Liver (tissue), 9 donors: ENCODE measurements around the gene TTI1. TPM values are rescaled to one million over a fixed set of nuclear protein-coding genes. Genes with fewer than 3 reads are reported as not detected.

Experiments used
- DNase-seq: peaks from one replicate; pipeline ENCODE4 v3.0.0-alpha.2; 2017; ENCODE audit warnings: low spot score
- H3K27ac ChIP-seq, 2 donors: one replicate each; pipeline ENCODE4 v1.7.0; 2013; ENCODE audit warnings: inconsistent platforms in 2 of 2, low read length in 2 of 2, control low read depth in 1 of 2, low read depth in 1 of 2, mild to moderate bottlenecking in 1 of 2
- H3K27me3 ChIP-seq, 4 donors: one replicate each; pipeline versions ENCODE4 v1.6.1 to v1.7.0; 2013; ENCODE audit warnings: low read length in 3 of 4, inconsistent platforms in 1 of 4, mild to moderate bottlenecking in 1 of 4, moderate library complexity in 1 of 4; ENCODE audit not compliant: control insufficient read depth in 4 of 4, insufficient read depth in 4 of 4
- H3K36me3 ChIP-seq, 4 donors: one replicate each; pipeline versions ENCODE4 v1.6.1 to v1.7.0; 2013; ENCODE audit warnings: low read length in 3 of 4, mild to moderate bottlenecking in 3 of 4, low read depth in 1 of 4, moderate library complexity in 1 of 4; ENCODE audit not compliant: control insufficient read depth in 4 of 4, insufficient read depth in 3 of 4
- H3K4me1 ChIP-seq, 4 donors: one replicate each; pipeline versions ENCODE4 v1.6.1 to v1.7.0; 2013; ENCODE audit warnings: low read length in 3 of 4, mild to moderate bottlenecking in 3 of 4, moderate library complexity in 1 of 4; ENCODE audit not compliant: control insufficient read depth in 4 of 4, insufficient read depth in 4 of 4
- H3K4me3 ChIP-seq, 3 donors: one replicate each; pipeline versions ENCODE4 v1.6.1 to v1.7.0; 2013; ENCODE audit warnings: low read length in 3 of 3, control low read depth in 1 of 3, low read depth in 1 of 3, mild to moderate bottlenecking in 1 of 3
- H3K9ac ChIP-seq, 2 donors: one replicate each; pipeline ENCODE4 v1.7.0; 2013; ENCODE audit warnings: low read length in 2 of 2, mild to moderate bottlenecking in 2 of 2, moderate library complexity in 2 of 2, control low read depth in 1 of 2, low read depth in 1 of 2
- H3K9me3 ChIP-seq, 4 donors: one replicate each; pipeline versions ENCODE4 v1.6.1 to v1.7.0; 2013; ENCODE audit warnings: low read length in 3 of 4; ENCODE audit not compliant: control insufficient read depth in 4 of 4
- EGR1 ChIP-seq, 2 donors: IDR thresholded peaks; 2 replicates each; pipeline ENCODE4 v1.6.1; 2016 to 2018; ENCODE audit warnings: antibody characterized with exemption in 2 of 2, low read depth in 2 of 2
- FOXA1 ChIP-seq: IDR thresholded peaks from 2 replicates; pipeline ENCODE4 v1.6.1; 2016; ENCODE audit warnings: antibody characterized with exemption
- FOXA2 ChIP-seq: IDR thresholded peaks from 2 replicates; pipeline ENCODE4 v1.6.1; 2016; ENCODE audit warnings: antibody characterized with exemption
- GABPA ChIP-seq, 2 donors: IDR thresholded peaks in 1 of 2; conservative IDR thresholded peaks in 1 of 2; 2 replicates each; pipeline ENCODE4 v1.6.1; 2016; ENCODE audit warnings: antibody characterized with exemption in 2 of 2, mild to moderate bottlenecking in 1 of 2, moderate library complexity in 1 of 2
- HNF4A ChIP-seq, 2 donors: conservative IDR thresholded peaks; 2 replicates each; pipeline ENCODE4 v1.6.1; 2016; ENCODE audit warnings: antibody characterized with exemption in 2 of 2, mild to moderate bottlenecking in 2 of 2
- HNF4G ChIP-seq: IDR thresholded peaks from 2 replicates; pipeline ENCODE4 v1.6.1; 2016; ENCODE audit warnings: antibody characterized with exemption
- JUND ChIP-seq, 2 donors: IDR thresholded peaks; 2 replicates each; pipeline ENCODE4 v1.6.1; 2016; ENCODE audit warnings: antibody characterized with exemption in 2 of 2
- NR2F2 ChIP-seq: IDR thresholded peaks from 2 replicates; pipeline ENCODE4 v1.6.1; 2016; ENCODE audit warnings: antibody characterized with exemption
- RAD21 ChIP-seq, 2 donors: IDR thresholded peaks; 2 replicates each; pipeline ENCODE4 v1.6.1; 2016; ENCODE audit warnings: antibody characterized with exemption in 2 of 2, mild to moderate bottlenecking in 2 of 2
- RXRA ChIP-seq, 2 donors: IDR thresholded peaks; 2 replicates each; pipeline ENCODE4 v1.6.1; 2017 to 2018; ENCODE audit warnings: antibody characterized with exemption in 2 of 2, mild to moderate bottlenecking in 1 of 2
- SP1 ChIP-seq: IDR thresholded peaks from 2 replicates; pipeline ENCODE4 v1.6.1; 2018; ENCODE audit warnings: antibody characterized with exemption, mild to moderate bottlenecking
- TAF1 ChIP-seq: conservative IDR thresholded peaks from 2 replicates; pipeline ENCODE4 v1.6.1; 2016; ENCODE audit warnings: antibody characterized with exemption, mild to moderate bottlenecking
- YY1 ChIP-seq: IDR thresholded peaks from 2 replicates; pipeline ENCODE4 v1.6.1; 2016; ENCODE audit warnings: antibody characterized with exemption, mild to moderate bottlenecking
- WGBS: extraction: QIAGEN DNeasy Blood & Tissue Kit; methylation state at CpG from one replicate; pipeline ENCODE4 v1.1.7; 2013; 5-methylcytosine and 5-hydroxymethylcytosine counted together
- polyA plus RNA-seq, 2 donors: library from polyadenylated mRNA; stranded (reverse) in 1 of 2; unstranded in 1 of 2; fragments of 200-250 nt in 1 of 2; fragments of >200 nt in 1 of 2; fragmentation: Nextera tagmentation in 1 of 2; extraction: Ambion mirVana in 1 of 2; gene quantifications; one replicate each; pipeline versions ENCODE4 v1.2.1 to v1.2.3, GENCODE V29; 2013 to 2015
- total RNA-seq, 2 donors: library from RNA; depleted of rRNA; stranded (reverse); fragments of >200 nt; gene quantifications; one replicate each; pipeline ENCODE4 v1.2.3, GENCODE V29; 2014
- TF ChIP-seq, protein P1 (sequence below): IDR thresholded peaks from 2 replicates; pipeline ENCODE4 v1.6.1; 2016; ENCODE audit warnings: antibody characterized with exemption
- TF ChIP-seq, protein P2 (sequence below): IDR thresholded peaks from 2 replicates; pipeline ENCODE4 v1.6.1; 2016; ENCODE audit warnings: antibody characterized with exemption
- TF ChIP-seq, protein P3 (sequence below): IDR thresholded peaks from 2 replicates; pipeline ENCODE4 v1.6.1; 2016; ENCODE audit warnings: antibody characterized with exemption
- TF ChIP-seq, protein P4 (sequence below): IDR thresholded peaks from 2 replicates; pipeline ENCODE4 v1.6.1; 2016; ENCODE audit warnings: antibody characterized with exemption, mild to moderate bottlenecking
- TF ChIP-seq, protein P5 (sequence below): fragments of 150-350 bp; IDR thresholded peaks from 2 replicates; pipeline ENCODE4 v1.5.1; 2017; ENCODE audit warnings: improper control_type of control experiment, low read depth, low read length; ENCODE audit not compliant: missing input control
- donor health status: healthy.
- donor health status: healthy.
- donor health status: healthy.
- donor health status: healthy.
- donor health status: healthy.

The TTI1 gene
- total and polyA plus RNA-seq, 4 donors, result 4.6 to 20.4 (median 11.3) TPM

DNA sequence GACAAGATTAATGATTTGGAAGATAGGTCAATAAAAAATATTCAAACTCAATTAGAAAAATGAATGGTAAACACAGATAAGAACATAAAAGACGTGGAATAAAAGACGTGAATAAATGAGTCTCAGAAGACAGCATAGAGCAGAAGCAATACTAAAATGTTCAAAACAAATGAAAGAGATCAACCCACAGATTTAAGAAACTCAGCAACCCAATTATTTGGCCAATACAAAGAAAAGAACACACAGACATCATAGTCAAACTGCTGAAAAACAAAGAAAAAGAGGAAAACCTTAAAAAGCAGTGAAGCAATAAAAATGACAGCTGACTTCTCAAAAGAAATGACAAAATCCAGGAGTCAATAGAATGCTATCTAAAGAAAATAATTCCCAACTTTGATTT, 14.9 kb downstream of the TTI1 start:
- H3K4me1 ChIP-seq, result peaks cover 1 to 5% (median 4%) of the 10 kb centered on the region in 4 donors
- no peaks in the 10 kb centered on the region for H3K9me3 ChIP-seq
- H3K4me3 ChIP-seq, result no peak overlapping the region
- 96% methylated on average over 2 of the region's 2 CpGs for WGBS
- peaks cover 8 to 27% (median 16%) of the 10 kb centered on the region in 4 donors for H3K36me3 ChIP-seq
- no peak overlapping the region for H3K9ac ChIP-seq
- no peak for TF ChIP-seq EGR1 (IDR thresholded peaks at IDR 0.05; ENCODE audit: low read depth in 2 of 2)
- no peak for TF ChIP-seq HNF4A (conservative IDR thresholded peaks at IDR 0.05)
- no peak for TF ChIP-seq RAD21 (IDR thresholded peaks at IDR 0.05)
- no peak for TF ChIP-seq TAF1
- TF ChIP-seq FOXA1, result no peak
- TF ChIP-seq, protein P1, sequence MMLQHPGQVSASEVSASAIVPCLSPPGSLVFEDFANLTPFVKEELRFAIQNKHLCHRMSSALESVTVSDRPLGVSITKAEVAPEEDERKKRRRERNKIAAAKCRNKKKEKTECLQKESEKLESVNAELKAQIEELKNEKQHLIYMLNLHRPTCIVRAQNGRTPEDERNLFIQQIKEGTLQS, result no peak
- TF ChIP-seq, protein P2, sequence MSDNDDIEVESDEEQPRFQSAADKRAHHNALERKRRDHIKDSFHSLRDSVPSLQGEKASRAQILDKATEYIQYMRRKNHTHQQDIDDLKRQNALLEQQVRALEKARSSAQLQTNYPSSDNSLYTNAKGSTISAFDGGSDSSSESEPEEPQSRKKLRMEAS, result no peak
- TF ChIP-seq, protein P3, sequence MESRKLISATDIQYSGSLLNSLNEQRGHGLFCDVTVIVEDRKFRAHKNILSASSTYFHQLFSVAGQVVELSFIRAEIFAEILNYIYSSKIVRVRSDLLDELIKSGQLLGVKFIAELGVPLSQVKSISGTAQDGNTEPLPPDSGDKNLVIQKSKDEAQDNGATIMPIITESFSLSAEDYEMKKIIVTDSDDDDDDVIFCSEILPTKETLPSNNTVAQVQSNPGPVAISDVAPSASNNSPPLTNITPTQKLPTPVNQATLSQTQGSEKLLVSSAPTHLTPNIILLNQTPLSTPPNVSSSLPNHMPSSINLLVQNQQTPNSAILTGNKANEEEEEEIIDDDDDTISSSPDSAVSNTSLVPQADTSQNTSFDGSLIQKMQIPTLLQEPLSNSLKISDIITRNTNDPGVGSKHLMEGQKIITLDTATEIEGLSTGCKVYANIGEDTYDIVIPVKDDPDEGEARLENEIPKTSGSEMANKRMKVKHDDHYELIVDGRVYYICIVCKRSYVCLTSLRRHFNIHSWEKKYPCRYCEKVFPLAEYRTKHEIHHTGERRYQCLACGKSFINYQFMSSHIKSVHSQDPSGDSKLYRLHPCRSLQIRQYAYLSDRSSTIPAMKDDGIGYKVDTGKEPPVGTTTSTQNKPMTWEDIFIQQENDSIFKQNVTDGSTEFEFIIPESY, result no peak
- no peak for TF ChIP-seq GABPA (IDR thresholded peaks at IDR 0.05 in 1 of 2, conservative IDR thresholded peaks at IDR 0.05 in 1 of 2)
- TF ChIP-seq RXRA (IDR thresholded peaks at IDR 0.05), result no peak
- no peaks in the 10 kb centered on the region for H3K27me3 ChIP-seq
- H3K27ac ChIP-seq, result no peak overlapping the region
- DNase-seq, result no peak

DNA sequence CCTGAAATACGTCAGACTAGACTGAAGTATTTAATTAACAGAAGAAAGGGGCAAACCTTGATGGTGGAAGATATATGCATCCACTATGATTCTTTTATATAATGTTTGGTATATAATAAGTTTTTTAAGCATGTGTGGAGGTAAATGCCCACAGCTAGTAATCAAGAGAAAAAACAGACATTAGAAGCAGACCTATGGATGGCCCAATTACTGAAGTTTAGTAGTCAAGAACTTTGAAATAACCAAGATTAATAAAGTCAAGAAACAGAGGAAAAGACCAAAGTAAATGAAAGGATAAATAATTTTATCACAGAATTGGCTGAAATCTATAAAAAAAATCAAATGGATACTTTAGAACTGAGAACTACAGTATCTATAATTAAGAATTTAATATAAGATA, 15.3 kb downstream of the TTI1 start:
- no peak for TF ChIP-seq FOXA2
- no peak for TF ChIP-seq RAD21 (IDR thresholded peaks at IDR 0.05)
- no peak for TF ChIP-seq GABPA (IDR thresholded peaks at IDR 0.05 in 1 of 2, conservative IDR thresholded peaks at IDR 0.05 in 1 of 2)
- TF ChIP-seq JUND (IDR thresholded peaks at IDR 0.05), result no peak
- TF ChIP-seq EGR1 (IDR thresholded peaks at IDR 0.05; ENCODE audit: low read depth in 2 of 2), result no peak
- TF ChIP-seq, protein P4, sequence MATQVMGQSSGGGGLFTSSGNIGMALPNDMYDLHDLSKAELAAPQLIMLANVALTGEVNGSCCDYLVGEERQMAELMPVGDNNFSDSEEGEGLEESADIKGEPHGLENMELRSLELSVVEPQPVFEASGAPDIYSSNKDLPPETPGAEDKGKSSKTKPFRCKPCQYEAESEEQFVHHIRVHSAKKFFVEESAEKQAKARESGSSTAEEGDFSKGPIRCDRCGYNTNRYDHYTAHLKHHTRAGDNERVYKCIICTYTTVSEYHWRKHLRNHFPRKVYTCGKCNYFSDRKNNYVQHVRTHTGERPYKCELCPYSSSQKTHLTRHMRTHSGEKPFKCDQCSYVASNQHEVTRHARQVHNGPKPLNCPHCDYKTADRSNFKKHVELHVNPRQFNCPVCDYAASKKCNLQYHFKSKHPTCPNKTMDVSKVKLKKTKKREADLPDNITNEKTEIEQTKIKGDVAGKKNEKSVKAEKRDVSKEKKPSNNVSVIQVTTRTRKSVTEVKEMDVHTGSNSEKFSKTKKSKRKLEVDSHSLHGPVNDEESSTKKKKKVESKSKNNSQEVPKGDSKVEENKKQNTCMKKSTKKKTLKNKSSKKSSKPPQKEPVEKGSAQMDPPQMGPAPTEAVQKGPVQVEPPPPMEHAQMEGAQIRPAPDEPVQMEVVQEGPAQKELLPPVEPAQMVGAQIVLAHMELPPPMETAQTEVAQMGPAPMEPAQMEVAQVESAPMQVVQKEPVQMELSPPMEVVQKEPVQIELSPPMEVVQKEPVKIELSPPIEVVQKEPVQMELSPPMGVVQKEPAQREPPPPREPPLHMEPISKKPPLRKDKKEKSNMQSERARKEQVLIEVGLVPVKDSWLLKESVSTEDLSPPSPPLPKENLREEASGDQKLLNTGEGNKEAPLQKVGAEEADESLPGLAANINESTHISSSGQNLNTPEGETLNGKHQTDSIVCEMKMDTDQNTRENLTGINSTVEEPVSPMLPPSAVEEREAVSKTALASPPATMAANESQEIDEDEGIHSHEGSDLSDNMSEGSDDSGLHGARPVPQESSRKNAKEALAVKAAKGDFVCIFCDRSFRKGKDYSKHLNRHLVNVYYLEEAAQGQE, result no peak
- no peak for TF ChIP-seq FOXA1
- TF ChIP-seq, protein P1, result no peak
- TF ChIP-seq, protein P5, sequence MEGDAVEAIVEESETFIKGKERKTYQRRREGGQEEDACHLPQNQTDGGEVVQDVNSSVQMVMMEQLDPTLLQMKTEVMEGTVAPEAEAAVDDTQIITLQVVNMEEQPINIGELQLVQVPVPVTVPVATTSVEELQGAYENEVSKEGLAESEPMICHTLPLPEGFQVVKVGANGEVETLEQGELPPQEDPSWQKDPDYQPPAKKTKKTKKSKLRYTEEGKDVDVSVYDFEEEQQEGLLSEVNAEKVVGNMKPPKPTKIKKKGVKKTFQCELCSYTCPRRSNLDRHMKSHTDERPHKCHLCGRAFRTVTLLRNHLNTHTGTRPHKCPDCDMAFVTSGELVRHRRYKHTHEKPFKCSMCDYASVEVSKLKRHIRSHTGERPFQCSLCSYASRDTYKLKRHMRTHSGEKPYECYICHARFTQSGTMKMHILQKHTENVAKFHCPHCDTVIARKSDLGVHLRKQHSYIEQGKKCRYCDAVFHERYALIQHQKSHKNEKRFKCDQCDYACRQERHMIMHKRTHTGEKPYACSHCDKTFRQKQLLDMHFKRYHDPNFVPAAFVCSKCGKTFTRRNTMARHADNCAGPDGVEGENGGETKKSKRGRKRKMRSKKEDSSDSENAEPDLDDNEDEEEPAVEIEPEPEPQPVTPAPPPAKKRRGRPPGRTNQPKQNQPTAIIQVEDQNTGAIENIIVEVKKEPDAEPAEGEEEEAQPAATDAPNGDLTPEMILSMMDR, result no peak
- no peak for TF ChIP-seq YY1
- TF ChIP-seq TAF1, result no peak
- no peak for TF ChIP-seq NR2F2
- TF ChIP-seq, protein P2, result no peak
- TF ChIP-seq RXRA (IDR thresholded peaks at IDR 0.05), result no peak
- no peak for TF ChIP-seq HNF4G
- TF ChIP-seq SP1, result no peak
- TF ChIP-seq, protein P3, result no peak
- TF ChIP-seq HNF4A (conservative IDR thresholded peaks at IDR 0.05), result no peak
- Histone ChIP-seq H3K9me3 (no peaks in the 10 kb centered on the region), H3K4me1 (peaks cover 0 to 1% (median under 1%) of the 10 kb centered on the region in 4 donors), H3K27ac (no peak overlapping the region), H3K9ac (no peak overlapping the region), H3K36me3 (peaks cover 8 to 31% (median 20%) of the 10 kb centered on the region in 4 donors), H3K4me3 (no peak overlapping the region), H3K27me3 (no peaks in the 10 kb centered on the region)
- WGBS, result 99% methylated on average over 1 of the region's 1 CpG
- no peak for DNase-seq
